Measurements from ENCODE around the gene TUBB2A.

DNA sequence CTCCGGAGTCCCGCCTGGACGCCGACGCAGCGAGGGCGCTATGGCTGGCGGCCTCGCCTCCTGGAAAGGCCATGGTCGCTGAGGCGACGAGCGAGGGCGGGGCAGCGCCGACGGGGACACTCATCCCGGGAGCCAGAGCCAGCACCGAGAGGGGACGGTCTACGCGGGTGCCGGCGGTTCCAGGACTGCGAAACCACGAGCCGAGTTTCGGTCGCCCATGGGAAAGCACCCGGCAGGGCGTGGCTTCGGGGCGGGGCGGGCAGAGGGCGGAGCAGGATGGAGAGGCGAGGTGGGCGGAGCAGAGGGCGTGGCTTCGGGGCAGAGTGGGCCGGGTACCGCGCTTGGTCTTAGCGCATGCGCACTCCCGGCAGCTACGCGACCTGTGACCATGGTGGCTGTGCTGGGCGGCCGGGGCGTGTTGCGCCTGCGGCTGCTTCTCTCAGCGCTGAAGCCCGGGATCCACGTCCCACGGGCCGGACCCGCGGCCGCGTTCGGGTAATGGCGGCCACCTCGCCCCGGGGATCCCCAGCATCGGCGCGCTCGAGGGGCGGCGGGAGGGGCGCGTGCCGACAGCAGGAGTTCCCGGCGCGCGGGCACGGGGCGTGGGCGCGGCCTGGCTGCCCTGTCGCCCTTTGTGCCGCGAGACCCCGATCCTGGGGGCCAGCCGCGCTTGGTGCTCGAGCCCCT is 38.8 kb downstream of the TUBB2A start, which contains the start of gene BPHL:
- TF ChIP-seq, protein P1, sequence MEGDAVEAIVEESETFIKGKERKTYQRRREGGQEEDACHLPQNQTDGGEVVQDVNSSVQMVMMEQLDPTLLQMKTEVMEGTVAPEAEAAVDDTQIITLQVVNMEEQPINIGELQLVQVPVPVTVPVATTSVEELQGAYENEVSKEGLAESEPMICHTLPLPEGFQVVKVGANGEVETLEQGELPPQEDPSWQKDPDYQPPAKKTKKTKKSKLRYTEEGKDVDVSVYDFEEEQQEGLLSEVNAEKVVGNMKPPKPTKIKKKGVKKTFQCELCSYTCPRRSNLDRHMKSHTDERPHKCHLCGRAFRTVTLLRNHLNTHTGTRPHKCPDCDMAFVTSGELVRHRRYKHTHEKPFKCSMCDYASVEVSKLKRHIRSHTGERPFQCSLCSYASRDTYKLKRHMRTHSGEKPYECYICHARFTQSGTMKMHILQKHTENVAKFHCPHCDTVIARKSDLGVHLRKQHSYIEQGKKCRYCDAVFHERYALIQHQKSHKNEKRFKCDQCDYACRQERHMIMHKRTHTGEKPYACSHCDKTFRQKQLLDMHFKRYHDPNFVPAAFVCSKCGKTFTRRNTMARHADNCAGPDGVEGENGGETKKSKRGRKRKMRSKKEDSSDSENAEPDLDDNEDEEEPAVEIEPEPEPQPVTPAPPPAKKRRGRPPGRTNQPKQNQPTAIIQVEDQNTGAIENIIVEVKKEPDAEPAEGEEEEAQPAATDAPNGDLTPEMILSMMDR (IDR thresholded peaks at IDR 0.05; ENCODE audit: control extremely low read depth in 1 of 3, insufficient read depth in 1 of 3, low read depth in 1 of 3, low read length in 3 of 3): 0 out of 4 replicates have a peak, but pooled peaks of 1 of the 3 experiments have one; percentile 7
- TF ChIP-seq HDAC2 (IDR thresholded peaks at IDR 0.05; ENCODE audit: borderline replicate concordance in 1 of 2, low read depth in 2 of 2, low read length in 2 of 2) (0 out of 4 replicates have a peak, but pooled peaks of 1 of the 2 experiments have one; percentile 30), SIRT6 (IDR thresholded peaks at IDR 0.05; ENCODE audit: low read length) (no peak), RAD21 (IDR thresholded peaks at IDR 0.05 in 1 of 2, conservative IDR thresholded peaks at IDR 0.05 in 1 of 2; ENCODE audit: low read depth in 2 of 2, low read length in 2 of 2) (no peak), NANOG (IDR thresholded peaks at IDR 0.05; ENCODE audit: insufficient read depth, low read depth, low read length, poor library complexity, severe bottlenecking) (no peak), BRCA1 (IDR thresholded peaks at IDR 0.05; ENCODE audit: low read depth, low read length) (no peak)
- TF ChIP-seq, protein P2, sequence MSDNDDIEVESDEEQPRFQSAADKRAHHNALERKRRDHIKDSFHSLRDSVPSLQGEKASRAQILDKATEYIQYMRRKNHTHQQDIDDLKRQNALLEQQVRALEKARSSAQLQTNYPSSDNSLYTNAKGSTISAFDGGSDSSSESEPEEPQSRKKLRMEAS (IDR thresholded peaks at IDR 0.05): peak; percentile 47
